Measurements from ENCODE around the gene TRIM24.

TRIM24 gene

GRCh38 chr7:138579136-138579535 lies 119.1 kb downstream of the TRIM24 start:
- no peak for DNase-seq (ENCODE audit: low read depth)

GRCh38 chr7:138579671-138580070 lies 119.6 kb downstream of the TRIM24 start:
- no peak for DNase-seq (ENCODE audit: low read depth)

- DNase-seq (ENCODE audit: low read depth) = no peak
Observed at GRCh38 chr7:138581065-138581464, 121.0 kb downstream of the TRIM24 start.

GRCh38 chr7:138584283-138584682 lies 124.2 kb downstream of the TRIM24 start:
- DNase-seq (ENCODE audit: low read depth) = no peak

GRCh38 chr7:138584696-138585095 lies 124.6 kb downstream of the TRIM24 start:
- DNase-seq (ENCODE audit: low read depth) = no peak

GRCh38 chr7:138585283-138585993 lies 125.4 kb downstream of the TRIM24 start:
- DNase-seq (ENCODE audit: low read depth) = no peak

DNA sequence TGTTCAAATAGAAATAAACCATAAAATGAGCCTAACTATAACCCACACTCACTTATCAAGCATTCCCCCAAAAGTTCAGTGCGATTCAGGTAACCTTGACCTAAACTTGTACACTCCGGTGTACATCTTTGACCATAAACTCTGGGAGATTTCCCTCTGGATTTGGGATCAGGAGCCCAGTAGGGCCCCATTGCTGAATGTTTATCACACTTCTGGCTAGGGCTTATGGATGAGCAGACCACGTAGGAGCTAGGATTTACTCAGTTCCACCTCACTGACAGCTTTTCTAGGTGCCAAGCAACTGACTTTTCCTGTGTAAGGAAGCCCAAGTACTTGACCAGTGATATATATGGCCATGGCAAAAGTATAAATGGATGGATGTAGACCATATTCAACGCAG lies 127.4 kb downstream of the TRIM24 start:
- no peak for DNase-seq (ENCODE audit: low read depth)

DNA sequence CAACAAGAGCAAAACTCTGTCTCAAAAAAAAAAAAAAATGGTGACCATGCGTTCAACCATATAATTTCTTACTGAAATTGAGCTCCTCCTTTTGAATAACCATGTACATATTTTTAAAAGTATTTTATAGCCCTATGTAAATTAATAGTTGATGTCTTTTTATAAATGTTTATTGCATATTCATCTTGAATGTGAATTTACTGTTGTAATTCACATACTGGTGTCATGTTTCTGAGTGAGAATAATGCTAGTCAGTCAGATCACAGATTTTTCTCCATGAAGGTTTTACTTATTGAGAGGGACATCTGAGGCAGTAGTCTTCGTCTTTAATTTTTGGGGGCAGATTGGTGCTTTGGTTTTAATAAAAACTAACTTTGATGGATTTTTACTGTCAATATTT lies 128.9 kb downstream of the TRIM24 start:
- no peak for DNase-seq (ENCODE audit: low read depth)

GRCh38 chr7:138590154-138590553 lies 130.1 kb downstream of the TRIM24 start:
- DNase-seq (ENCODE audit: low read depth) = no peak

DNA sequence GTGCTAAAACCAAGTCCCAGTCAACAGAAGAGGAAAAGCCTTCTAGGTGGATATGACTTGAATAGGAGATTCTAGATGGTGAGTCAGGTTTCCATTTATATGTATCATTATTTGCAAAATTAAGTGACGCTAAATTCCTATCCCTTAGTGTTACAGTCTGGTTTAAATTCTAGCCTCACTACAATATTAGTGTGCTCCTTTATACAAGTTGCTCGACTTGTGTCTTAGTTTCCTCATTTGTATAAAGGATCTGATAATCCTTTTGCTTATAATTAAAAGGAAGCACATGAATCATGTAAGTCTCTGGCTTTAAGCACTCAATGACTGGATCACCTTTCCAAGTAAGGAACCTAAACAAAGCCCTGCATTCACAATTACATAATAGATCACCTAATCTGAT lies 135.4 kb downstream of the TRIM24 start:
- no peak for DNase-seq (ENCODE audit: low read depth)

DNA sequence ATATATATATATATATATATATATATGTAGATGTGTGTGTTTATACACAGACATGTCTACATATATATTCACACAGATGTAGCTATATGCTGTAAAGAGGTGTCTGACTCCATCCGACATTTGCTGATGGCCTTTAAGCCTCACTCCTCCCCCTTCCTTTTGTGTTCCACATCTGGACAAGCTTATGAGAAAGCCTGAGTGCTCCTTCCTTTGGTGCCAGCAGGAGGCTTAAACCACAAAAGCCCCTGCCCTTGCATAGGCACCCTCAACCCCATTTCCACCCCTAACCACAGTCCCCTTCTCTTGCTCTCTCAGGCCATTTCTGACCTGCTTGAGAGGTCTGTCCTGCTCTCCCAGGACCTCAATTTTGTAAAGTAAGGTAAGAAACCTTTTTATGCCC lies 142.4 kb downstream of the TRIM24 start:
- no peak for DNase-seq (ENCODE audit: low read depth)

DNA sequence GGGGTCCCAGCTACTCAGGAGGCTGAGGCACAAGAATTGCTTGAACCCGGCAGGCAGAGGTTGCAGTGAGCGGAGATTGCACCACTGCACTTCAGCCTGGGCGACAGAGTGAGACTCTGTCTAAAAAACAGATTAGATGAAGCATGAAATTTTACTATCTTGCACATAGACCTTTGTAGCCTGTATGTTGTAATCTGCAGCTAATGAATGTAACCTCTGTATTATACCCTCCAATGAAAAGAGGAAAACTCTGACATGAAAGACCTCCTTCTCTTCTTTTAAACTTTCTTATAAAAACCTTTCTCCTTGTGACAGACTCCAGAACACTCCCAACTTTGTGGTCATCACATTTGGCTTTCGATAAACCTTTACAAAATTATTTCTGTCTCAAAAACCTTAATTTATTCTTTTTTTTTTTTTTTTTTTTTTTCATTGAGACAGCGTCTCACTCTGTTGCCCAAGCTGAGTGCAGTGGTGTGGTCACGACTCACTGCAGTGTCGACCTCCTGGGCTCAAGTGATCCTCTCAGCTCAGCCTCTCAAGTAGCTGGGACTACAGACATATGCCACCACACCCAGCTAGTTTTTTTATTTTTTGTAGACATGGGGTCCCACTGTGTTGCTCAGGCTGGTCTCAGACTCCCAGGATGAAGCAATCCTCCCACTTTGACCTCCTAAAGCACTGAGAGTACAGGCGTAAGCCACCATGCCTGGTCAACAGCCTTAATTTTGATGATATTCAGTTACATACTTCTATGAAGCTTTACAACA lies 143.7 kb downstream of the TRIM24 start:
- DNase-seq (ENCODE audit: low read depth) = no peak

- DNase-seq (ENCODE audit: low read depth) = no peak
Observed at GRCh38 chr7:138606236-138606635, 146.2 kb downstream of the TRIM24 start.

DNA sequence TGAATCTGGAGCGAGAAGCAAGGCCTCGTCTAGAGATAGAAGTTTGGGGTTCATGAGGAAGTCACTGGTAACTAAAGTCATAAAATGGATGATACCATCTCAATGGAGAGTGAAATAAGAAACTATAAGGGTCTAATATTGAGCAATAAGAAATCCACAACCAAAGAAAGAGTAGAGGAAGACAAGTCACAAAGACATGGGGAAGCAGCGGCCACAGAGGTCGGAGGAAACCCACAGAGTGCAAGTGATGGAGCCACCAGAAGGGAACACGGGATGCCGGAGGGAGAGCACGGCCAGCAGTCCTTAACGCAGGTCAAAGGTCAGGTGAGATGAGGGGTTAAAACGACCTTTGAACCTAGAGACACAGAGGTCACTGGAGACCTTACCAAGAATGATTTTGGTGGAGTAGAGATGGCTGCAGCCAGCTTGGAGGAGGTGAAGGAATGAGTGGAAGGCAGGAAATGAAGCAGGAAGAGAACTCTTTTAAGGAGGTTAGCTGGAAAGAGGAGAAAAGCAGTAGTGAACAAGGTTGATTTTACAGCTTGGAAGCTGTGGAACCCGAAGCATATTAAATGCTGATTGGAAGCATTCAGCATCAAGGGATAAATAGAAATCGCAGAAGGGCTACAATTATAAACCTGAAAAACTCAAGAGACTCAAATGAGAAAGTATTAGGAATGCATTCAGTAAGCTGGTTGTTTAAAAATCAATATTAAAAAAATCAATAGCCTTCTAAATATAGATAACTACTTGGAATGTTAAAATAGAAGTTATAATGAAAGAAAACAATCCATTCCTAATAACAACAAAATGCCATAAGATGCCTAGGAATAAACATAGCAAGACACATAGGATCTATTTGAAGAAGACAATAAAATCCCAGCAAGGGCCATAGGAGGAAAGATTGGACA lies 147.4 kb downstream of the TRIM24 start:
- no peak for DNase-seq (ENCODE audit: low read depth)

GRCh38 chr7:138608275-138608674 lies 148.2 kb downstream of the TRIM24 start:
- DNase-seq (ENCODE audit: low read depth) = peak; percentile 39

- no peak for DNase-seq (ENCODE audit: low read depth)
Observed at GRCh38 chr7:138610671-138611170, 150.7 kb downstream of the TRIM24 start.

DNA sequence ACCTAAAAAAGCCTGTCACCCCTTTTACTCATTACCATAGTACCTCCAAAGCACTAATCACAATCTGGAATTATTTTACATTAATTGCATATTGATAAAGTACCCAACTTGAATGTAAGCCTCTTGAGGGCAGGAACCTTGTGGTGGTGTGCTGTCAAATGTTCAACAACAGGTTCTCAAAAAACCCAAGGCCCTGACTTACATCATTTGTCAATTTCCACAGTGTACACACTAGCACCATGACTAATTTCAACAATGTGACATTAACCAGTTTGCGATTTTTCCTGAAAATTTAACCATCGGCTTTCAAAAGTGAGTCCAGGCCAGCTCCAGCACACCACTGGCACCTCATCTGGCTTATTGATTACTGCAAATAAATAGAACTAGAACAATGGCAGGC lies 153.6 kb downstream of the TRIM24 start:
- no peak for DNase-seq (ENCODE audit: low read depth)

GRCh38 chr7:138616085-138616484 lies 156.0 kb downstream of the TRIM24 start:
- no peak for DNase-seq (ENCODE audit: low read depth)

- no peak for DNase-seq (ENCODE audit: low read depth)
Observed at GRCh38 chr7:138618506-138618905, 158.4 kb downstream of the TRIM24 start.

- no peak for DNase-seq (ENCODE audit: low read depth)
Observed at GRCh38 chr7:138618933-138619332, 158.9 kb downstream of the TRIM24 start.

GRCh38 chr7:138622841-138623240 lies 162.8 kb downstream of the TRIM24 start:
- DNase-seq (ENCODE audit: low read depth) = no peak

DNA sequence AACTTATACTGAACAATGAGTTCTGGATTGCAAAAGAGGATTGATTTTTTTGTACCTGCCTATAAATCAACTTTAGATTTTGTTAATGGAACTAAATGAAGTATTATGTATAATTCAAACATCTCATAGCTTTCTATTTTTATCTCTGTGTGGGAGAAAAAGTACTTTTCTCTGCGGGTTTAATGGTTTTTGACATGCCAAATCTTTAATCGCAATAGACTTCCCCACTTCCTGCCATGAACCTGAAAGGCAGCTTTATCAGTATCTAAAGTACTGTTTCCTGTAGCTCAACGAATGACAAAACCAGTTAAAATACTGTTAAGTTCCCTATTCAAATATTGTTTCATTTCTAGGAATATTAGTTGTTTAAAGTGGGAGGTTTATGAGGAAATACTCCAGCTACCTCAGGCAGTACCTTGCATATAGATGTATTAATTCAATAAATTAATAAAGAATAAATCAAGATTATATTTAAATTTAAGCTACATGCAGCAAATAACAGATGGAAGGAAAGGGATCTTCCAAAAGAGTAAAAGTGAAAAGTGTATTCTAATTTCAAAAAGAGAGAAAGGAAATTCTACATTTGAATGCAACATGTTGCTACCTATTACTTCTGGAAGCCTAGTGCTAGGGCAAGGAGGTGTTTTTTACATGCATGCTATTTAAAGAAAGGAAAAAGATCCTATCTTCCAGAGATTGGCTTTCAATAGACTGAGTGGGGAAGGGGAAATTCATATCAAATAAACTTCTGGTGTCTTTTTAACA lies 165.2 kb downstream of the TRIM24 start:
- no peak for DNase-seq (ENCODE audit: low read depth)

All from ELR (cell line).